Pulmonary artery endothelial cell (primary cell): ENCODE measurements around the gene SNX9. TPM values are rescaled to one million over a fixed set of nuclear protein-coding genes. Genes with fewer than 3 reads are reported as not detected.
"Not testable (repeated sequence)": the region's sequence is repeated elsewhere in the genome, so short reads cannot be mapped to it uniquely, and the experiment has no call there.

Experiments
- DNase-seq: peaks from one replicate; pipeline ENCODE4 v3.0.0-alpha.2; 2011; ENCODE audit warnings: low read depth, low spot score
- total RNA-seq: library from RNA; depleted of rRNA; stranded (reverse); fragments of >200 nt; gene quantifications from 2 replicates; pipeline ENCODE4 v1.2.3, GENCODE V29; 2014

Gene SNX9
- total RNA-seq, 1 donor from 2014 or later = 50.4 TPM

DNA sequence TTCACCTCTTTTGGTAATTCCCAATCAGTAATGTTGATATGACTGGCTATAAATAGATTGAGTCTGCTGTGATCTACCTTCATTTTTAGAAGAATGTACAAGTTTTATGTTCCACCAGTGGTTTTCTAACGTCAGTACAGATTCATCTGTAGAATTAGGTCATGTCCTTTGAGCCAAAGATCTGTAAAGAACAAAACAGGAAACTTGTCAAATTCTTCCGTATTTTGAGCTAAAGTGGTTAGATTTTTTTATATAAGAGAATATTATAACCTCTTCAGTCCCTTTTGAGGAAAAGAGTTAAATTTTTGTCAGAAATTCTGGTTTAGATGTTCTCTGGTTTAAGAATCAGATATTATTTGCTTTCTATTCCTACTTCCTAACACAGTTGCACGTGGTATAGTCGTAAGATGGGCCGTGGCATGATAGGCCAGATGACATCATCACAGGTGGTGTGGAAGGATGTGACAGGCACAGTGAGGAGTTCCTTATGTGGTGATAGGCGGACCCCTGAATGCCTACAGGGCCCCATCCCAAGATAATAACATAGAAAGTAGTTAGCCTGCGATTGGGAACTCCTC lies 62.3 kb downstream of the SNX9 start:
- DNase-seq = no peak

DNA sequence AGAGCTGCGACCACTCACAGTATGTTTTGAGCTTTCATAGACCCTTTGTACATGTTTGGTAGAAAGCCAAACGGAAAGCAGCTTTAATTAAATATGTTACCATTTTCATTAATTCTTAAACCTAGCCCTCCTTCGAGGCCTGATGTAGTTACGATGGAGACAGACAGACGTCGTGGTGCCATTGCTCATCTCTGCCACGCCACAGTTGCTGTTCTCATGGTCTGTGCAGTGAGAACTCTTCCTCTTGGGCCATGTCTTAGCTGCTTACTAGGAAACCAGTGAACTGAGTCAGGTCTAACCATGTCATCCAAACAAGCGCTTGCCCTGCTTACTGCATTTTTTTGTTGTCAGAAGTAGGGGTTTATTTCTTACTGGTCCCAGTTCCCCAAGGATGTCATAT lies 62.8 kb downstream of the SNX9 start:
- no peak for DNase-seq

DNA sequence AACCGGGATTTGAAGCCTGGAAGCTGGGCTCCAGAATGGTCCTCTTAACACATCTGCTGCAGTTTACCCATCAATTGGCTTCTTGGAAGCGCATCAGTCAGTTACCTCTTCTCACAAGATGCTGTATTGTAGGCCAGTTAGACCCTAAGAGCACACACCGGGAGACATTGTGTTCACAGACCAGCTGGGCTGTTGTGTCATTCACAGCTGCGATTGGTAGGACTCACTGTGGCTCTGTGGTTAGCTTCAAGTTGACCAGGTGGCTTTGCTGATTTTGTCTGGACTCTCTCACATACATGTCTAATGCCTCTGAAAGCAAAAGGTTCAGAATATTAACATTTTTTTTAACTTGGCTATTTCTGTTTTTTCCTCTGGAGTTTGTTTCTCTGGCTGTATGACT lies 64.8 kb downstream of the SNX9 start:
- no peak for DNase-seq

GRCh38 chr6:157891544-157892362 lies 68.7 kb downstream of the SNX9 start:
- DNase-seq = no peak

- no peak for DNase-seq
These were observed 69.4 kb downstream of the SNX9 start for GRCh38 chr6:157892363-157892877.

- DNase-seq = no peak
These were observed 70.2 kb downstream of the SNX9 start for GRCh38 chr6:157893238-157893637.

DNA sequence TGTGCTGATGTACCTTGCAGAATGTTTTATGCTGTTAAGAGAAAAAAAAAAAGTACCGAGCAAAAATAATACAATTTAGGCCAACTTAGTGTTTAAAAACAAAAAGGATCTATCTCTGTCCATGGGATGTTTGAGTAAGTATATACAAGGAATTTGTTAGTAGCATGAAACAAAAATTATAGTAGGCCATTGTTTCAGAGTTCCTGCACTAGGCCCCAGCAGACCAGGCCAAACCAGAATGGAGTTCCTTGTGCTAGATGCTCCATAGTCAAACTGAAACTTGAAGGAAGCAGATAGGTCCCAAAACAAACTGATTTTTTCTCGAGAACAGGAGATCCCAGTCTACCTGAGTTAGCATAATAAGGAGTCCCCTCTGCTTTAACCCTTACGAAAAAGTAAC lies 72.5 kb downstream of the SNX9 start:
- DNase-seq = no peak

- DNase-seq = no peak
These were observed 73.9 kb downstream of the SNX9 start for GRCh38 chr6:157896932-157897331.

DNA sequence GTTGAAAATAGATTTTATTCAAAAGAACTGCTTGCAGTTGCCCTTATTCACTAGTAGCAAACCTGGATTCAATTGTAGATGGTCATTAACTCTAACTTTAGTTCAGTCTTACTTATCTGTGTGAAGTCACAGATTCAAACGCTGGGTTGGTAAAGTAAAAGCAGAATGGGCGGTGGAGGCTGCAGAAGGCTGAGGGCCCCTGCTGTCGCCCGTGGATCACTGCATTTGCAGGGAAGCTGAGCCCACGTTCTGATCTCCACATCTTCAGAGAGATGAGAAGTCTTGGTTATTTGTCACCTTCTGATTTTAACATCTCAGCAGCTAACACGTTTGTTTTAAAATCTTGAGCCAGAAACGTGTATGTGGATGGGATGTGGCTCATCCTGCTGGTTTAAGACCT lies 75.1 kb downstream of the SNX9 start:
- no peak for DNase-seq

- DNase-seq = no peak
These were observed 75.6 kb downstream of the SNX9 start for GRCh38 chr6:157898640-157899039.

DNA sequence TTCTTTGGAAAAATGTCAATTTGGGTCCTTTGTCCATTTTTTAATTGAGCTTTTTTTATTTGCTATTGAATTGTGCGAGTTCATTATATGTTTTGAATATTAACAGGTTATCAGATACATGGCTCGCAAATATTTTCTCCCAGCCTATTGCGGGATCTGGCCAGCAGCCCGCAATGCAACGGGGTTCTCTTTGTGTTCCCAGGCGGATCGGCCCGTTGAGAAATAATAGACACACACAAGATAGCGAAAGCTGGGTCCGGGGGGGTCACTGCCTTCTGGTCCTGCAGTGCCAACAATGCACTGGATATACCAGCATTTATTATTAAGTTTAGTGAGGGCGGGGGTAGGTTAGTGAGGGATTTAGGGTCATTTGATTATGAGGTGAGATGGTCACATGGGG lies 77.2 kb downstream of the SNX9 start:
- DNase-seq = not testable (repeated sequence)

DNA sequence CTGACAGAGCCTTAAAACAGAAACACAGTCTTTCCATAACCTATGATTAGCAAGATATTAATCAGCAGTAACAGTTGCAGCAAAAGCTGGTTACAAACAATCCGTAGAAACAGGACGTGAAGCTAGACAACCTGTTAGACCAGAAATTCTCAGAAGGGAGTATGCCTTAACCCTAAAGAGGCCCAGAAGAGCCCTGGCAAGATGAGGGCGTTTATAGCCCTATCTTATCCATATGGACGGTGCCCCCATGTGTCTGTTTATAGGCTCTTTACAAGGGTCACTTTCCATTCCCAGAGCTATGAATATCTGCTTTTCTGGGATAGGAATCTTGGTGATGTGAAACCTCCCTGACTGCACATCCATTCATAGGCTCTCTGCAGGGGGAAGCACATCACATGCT lies 77.7 kb downstream of the SNX9 start:
- not testable (repeated sequence) for DNase-seq

GRCh38 chr6:157904999-157905398 lies 82.0 kb downstream of the SNX9 start:
- DNase-seq = no peak

DNA sequence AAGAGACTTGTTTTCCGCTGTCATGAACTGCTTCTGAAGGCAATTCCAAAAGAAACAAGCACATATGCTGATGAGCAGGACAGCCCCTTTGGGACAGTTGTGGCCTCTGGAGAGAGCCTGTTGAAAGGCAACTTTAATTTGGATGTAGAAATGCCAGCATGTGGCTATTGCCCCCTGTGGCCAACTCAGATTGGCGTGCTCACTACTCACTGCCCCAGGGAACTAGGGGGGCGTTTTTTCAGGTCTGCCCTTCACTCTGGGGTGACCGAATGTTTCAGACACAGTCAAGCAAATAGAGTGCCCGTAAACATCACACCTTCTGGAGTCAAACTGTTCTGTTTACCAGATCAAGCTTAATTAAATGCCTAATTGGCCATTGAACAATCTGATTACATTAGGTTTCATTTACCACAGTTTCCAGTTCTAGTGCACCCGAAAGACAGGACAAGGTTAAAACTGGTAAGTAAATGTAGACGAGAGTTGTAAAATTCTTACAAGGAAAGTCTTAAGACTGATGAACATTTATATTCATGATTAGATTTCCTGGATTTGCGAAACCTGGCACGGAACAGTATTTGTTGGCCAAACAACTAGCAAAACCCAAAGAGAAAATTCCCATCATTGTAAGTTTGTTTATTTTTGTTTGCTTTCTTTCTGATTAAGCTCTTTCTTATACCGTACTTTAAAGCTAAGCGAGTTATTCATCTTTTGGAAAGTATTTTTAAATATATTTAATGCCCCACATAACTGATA lies 82.7 kb downstream of the SNX9 start:
- DNase-seq = no peak

- peak; percentile 48 for DNase-seq
These were observed 83.6 kb downstream of the SNX9 start for GRCh38 chr6:157906537-157907061.

DNA sequence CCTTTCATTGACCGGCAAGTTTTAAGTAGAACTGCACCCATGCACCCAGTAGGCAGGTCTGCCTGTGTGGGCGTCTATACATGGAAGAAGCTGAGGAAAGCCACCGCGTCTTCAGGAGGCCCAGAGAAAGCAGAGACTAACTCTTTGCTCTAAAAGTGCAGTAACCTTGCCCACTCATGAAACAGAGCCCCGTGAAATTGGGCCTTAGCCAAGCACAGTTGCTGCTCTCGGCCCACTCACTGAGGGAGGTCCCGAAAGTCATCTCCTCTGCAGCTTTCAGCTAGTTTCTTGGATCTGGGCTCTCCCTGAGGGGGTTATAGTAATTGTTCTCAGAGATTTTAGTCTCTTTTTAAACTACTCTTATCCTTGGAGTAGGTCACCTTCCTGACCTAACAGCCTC lies 84.6 kb downstream of the SNX9 start:
- DNase-seq = no peak

DNA sequence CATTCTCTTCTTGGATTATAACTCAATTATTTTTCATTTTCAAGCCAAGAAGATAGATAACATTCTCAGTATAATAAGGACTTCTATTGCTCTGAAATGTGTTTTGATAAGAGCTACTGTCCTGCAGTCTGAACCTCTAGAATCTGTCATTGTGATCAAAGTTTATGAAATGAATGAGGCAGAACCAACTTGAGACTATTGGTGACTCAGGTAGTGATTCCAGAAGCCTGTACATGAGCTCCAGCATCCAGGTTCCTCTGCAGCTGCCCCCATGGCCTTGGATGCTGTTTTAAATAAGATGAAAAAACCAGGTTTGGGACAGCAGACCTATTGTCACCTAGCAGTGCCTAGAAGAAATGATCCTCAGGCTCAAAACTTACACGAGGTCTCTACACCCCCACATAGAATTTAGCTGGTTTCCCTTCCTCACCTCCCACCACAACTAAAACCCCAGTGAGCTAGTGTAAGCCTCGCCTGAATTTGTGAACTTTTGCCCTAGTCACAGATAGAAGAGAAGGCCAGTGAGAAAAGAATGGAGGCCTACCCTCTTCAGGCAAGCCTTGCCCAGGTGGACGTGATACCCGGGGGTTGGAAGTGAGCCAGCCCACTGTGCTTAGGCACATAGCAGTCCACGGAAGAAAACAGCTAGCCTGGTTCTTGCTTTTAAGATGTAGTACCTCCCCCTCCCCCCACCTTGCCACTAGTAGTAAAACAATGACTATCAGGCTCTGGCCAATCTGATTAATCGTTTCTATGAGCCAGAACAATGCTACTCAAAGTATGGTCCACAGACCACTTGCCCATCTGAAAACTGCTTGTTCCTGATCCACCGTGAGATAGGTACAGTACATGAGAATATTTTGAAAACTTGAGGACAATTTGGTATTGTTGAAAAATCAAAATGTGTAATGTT lies 85.6 kb downstream of the SNX9 start:
- DNase-seq = no peak

DNA sequence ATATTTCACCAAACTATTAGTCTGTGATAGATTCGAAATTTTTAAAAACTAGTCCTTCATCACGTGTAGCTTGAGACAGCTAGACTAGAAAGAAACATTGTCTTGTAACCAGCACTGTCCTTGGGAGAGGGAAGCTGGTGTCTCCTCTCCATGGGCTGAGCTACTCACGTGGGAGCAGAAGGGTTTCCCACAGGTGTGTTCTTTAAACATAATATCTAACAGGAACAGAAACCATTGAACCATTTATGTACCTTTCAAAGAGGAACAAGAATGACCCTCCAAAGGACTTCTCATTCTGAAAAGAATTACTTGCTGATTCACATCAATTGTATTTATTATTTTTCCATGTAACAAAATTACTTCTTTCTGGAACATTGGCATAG lies 86.2 kb downstream of the SNX9 start:
- DNase-seq = no peak

DNA sequence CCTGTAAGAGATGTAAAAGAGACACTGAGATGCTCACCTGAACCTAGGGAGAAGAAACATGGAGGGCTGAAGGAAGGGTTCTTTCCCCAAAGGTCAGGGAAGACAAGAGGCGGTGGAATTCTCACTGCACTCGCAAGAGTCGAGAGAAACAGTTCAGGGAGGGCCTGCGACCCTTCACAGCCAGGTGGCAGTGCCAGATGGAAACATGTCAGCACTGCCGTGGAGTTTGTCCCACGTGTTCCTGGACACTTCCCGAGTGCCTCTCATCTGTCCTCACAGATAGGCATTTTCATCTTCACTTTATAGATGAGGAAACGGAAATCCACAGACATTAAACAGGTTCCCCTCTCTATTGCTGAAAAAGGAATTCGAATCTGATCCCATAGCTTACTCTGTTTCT lies 88.2 kb downstream of the SNX9 start:
- DNase-seq = no peak

GRCh38 chr6:157911786-157912185 lies 88.7 kb downstream of the SNX9 start:
- DNase-seq = no peak

GRCh38 chr6:157912326-157912725 lies 89.3 kb downstream of the SNX9 start:
- DNase-seq = peak; percentile 24
